AML-193 (cell line): ENCODE measurements around the gene THEMIS2.
"Not testable (repeated sequence)": the region's sequence is repeated elsewhere in the genome, so short reads cannot be mapped to it uniquely, and the experiment has no call there.

Source experiments
- DNase-seq, 2 experiments: peaks; one replicate each; lab custom pipeline; 2025; lab: John Stamatoyannopoulos, UW

The THEMIS2 gene

GRCh38 chr1:27862671-27863537, 9.4 kb upstream of the THEMIS2 start:
- peak; percentile 93 to 95 for DNase-seq

GRCh38 chr1:27863538-27863915, 8.8 kb upstream of the THEMIS2 start:
- DNase-seq: peak; percentile 52 to 61

- peak; percentile 82 to 87 for DNase-seq
These were observed 8.0 kb upstream of the THEMIS2 start for GRCh38 chr1:27864264-27864895.

- no peak for DNase-seq
These were observed 6.5 kb upstream of the THEMIS2 start for GRCh38 chr1:27865821-27866220.

DNA sequence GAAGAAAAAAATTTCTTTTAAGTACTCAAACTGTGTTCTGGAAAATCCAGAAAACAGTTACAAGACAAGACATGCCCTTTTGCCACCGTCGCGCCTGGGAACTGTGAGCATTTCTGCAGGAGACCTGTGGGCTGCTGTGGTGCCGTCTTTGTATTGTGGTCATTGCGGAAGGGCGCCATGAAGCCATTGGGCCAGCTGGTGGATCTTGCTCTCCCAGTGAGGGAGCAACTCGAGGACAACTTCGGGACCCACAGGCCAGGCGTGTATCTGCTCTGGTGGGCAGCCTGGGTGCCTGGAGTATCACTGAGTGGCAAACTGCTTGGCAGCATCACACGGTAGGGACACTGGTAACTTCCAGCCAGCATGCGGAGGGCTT, 3.8 kb upstream of the THEMIS2 start:
- DNase-seq: no peak

GRCh38 chr1:27868932-27869718, 3.2 kb upstream of the THEMIS2 start:
- peak; percentile 66 to 78 for DNase-seq

DNA sequence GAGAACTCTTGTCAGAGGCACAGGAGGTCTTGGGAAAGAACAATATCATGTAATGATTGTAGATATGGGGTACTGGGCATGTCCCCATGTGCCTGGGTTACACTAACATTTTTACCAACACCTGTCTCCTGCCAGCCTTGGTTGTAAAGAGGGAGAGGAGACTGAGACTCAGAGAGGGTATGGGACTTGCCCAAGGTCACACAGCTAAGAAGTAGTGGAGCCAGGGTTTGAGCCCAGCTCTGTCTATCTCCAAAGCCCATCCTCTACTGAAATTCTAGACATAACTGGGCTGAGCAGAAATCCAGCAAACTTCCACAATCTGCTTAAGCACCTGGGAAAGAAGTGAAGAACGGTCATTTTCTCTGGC, 2.6 kb upstream of the THEMIS2 start:
- no peak for DNase-seq

- DNase-seq: not testable (repeated sequence)
These were observed 1.3 kb upstream of the THEMIS2 start for GRCh38 chr1:27871076-27871475.

GRCh38 chr1:27872802-27873551, 633 bp downstream of the THEMIS2 start:
- DNase-seq: peak in 1 of 2 experiments; percentile 33

DNA sequence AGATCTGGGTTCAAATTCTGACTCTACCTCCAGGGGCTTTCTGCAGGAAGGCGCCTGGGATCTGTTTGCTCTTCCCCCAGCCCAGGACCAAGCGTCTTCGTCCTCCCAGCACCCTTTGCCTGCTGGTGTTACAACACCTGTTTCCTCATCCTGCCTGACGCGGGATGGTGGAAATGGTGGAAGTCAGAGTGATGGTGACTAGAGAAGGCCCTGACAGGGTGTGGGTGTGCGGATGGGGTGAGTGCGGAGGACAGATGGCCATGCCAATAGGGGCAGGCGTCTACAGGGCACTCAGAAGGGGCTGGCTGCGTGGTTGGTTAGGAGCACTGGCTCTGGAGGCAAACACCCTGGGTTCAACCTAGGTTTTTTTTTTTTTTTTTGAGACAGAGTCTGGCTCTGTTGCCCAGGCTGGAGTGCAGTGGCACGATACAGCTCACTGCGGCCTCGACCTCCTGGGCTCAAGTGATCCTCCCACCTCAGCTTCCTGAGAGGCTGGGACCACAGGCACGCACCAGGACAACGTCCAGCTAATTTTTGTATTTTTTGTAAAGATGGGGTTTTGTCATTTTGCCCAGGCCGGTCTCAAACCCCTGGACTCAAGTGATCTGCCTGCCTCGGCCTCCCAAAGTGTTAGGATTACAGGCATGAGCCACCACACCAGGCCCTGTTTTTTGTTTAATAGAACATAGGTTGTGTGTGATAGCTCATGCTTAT, 1.5 kb downstream of the THEMIS2 start:
- DNase-seq: peak; percentile 59 to 61

GRCh38 chr1:27876341-27877114, 4.2 kb downstream of the THEMIS2 start:
- DNase-seq: no peak

DNA sequence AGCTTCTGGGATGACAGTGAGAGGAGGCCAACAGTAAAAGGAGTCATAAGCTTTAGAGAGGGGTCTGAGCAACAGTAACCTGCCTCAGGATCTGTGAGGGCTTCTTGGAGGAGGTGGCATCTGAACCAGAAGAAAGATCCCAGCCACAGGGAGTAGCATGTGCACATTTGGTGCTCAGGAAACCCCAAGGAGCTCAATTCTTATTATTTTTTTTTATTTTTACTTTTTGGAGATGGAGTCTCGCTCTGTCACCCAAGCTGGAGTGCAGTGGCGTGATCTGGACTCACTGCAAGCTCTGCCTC, 4.7 kb downstream of the THEMIS2 start:
- DNase-seq: no peak

- DNase-seq: no peak
These were observed 5.7 kb downstream of the THEMIS2 start for GRCh38 chr1:27878039-27878438.

GRCh38 chr1:27878787-27879335, 6.5 kb downstream of the THEMIS2 start:
- no peak for DNase-seq

GRCh38 chr1:27879374-27880082, 7.2 kb downstream of the THEMIS2 start:
- no peak for DNase-seq

DNA sequence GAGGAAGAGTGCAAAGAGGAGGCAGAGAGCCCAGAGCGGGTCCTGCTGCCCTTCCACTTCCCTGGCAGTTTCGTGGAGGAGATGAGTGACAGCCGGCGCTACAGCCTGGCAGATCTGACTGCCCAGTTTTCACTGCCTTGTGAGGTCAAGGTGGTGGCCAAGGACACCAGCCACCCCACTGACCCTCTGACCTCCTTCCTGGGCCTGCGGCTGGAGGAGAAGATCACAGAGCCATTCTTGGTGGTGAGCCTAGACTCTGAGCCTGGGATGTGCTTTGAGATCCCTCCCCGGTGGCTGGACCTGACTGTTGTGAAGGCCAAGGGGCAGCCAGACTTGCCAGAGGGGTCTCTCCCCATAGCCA, 10.2 kb downstream of the THEMIS2 start:
- no peak for DNase-seq

DNA sequence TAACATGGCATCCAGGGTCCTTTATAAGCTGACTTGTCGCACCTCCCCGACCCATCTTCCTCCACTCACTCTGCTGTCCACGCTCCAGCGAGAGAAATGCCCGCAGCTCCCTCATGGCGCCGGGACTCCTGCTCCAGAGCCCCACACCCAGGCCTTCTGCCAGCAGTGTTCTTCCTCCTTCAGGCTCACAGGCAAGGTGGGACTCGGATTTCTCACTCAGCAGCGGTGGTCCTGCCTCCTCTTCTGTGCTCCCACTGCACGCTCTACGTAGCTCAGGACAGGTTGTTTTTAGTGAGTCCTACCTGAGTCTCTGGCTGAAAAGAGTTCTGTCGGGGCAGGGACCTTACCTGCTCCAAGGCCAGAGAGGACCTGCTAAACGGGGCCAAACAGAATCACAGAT, 11.2 kb downstream of the THEMIS2 start:
- no peak for DNase-seq

DNA sequence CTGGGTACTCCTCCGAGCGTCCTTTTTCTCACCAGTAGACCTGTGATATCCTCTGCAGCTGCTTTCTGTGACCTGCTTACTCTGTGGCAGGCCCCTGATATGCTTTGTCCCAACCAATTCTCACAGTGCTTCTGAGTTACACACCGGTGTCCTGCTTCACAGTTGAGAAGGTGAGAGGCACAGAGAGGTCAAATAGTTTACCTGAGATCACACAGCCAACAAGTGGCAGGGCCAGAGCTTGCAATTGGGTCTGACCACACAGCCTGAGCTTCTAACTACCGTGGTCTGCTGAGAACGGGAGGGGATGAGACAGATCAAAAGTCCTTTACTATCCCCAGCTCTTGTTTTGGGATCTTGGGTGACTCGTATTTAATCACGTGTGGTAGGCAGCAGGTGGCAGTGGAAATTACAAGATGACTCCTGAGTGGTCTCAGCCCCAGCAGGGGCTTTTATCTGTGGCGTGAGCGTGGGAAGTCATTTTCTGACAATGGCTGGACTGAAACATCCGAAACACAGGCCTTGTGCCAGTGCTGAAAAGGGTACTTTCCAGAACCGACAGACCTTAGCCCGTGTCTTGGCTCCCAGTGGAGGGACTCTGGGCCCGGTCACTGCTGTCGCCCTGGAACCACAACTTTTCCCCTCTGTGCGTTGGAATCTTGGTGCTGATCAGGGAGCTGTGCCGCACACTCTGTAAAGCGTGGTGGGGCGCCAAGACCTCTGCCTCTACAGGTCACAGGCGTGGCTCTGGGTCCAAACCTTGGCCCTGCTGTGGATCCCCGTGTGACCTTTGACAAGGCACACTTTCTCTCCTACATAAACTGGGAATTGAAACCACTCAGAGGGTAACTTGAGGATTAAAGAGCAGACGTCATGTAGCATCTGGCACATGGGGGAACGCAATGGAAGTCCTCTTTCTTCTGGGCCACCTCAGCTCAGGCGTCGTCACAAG, 11.9 kb downstream of the THEMIS2 start:
- no peak for DNase-seq

DNA sequence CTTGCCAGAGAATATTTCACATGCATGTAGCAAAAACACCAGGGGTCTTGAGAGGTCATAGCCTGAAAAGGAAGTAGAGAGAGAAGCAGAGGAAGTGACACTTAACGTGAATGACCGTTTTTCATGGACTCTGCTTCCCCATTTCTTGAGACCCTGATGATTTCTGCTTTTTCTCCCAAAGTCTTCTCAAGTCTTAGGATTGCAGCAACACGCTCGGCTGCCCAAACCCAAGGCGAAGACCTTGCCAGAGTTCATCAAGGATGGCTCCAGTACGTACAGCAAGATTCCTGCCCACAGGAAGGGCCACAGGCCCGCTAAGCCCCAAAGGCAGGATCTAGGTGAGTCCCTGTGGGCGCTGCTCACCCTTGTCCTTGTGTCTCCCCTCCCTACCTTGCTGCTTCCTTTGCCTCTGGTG, 12.8 kb downstream of the THEMIS2 start:
- DNase-seq: peak; percentile 84 to 85
